Stimulated activated CD4-positive, alpha-beta T cell treated with anti-CD3 and anti-CD28 coated beads, Interleukin-4, amount 100 ng/mL, for 24 hours (primary cell): Measurements from ENCODE around the gene TAX1BP1.

Experiments
- DNase-seq: peaks from one replicate; pipeline ENCODE4 v3.0.0-alpha.2; 2020

TAX1BP1 gene

DNA sequence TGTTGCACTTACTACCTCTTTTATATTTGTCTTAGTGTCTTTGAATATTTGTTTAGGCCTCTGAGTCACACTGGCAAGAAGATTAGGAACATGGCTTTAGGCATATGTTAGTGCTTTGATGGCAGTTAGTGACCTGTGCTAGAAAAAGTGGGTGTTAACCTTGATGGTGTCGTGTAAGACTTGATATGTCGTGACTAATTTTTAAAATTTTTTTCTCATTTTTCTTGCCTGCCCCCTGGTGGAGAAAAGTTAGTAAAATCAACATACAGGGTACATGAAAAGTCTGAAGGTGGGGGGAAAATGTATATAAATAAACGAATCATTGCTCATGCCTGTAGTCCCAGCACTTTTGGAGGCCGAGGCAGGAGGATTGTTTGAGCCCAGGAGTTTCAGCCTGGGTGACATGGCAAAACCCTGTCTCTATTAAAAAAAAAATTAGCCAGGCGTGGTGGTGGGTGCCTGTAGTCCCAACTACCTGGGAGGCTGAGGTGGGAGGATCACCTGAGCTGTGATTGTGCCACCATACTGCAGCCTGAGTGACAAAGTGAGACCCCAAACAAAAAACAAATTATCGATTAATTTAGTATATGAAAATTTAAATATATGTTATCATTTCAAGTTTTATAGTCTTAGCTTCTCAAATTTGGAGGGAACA lies 44.6 kb downstream of the TAX1BP1 start:
- DNase-seq = peak; percentile 47

DNA sequence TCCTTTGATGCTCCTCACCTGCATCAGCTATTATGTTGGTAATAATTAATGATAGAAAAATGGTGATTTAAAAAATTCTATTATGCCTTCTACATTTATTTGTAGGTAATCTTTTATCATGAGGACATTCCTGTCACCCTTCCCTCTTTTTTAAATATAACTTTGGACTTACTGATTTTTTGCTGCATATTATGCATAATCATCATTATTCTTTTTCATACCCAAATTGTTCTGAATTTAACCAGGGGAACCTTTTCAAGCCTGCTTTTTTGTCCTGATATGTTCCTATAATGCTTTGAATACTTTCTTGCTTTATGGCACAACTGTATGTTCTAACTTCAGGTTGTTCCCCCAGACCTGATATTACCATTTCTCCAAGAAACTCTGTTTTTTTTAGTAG lies 48.5 kb downstream of the TAX1BP1 start:
- no peak for DNase-seq

DNA sequence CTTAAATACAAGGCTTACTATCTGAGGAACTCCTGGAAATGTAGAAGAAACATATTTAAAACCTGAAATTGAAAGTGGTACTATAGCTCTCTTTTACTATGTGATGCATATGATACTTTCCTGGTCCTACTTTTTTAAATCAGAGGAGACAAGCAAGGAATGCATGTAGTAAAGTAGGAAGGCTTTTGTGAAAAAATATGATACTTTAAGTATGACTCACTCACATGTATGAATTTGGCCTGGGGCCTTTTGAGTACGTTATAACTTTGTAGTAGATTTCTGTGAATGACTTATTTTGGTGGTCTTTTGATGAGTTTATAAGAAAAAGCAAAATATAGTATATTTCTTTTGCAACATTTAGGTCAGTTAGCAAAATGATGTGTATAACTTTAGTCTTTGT lies 53.8 kb downstream of the TAX1BP1 start:
- DNase-seq = no peak

DNA sequence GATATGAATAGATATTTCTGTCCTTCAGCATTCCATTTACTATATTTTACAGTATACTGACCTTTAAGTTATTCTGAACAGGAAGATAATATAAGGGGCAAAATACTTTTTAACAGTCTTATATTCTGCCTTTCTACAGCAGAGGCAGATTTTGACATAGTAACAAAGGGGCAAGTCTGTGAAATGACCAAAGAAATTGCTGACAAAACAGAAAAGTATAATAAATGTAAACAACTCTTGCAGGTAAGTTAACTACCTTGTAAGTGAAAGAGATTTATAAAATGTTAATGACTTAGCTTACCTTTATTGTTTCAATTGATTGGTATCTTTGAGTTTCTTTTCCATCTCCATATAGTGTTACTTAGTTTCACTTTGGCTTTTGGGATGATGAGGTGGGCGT lies 56.0 kb downstream of the TAX1BP1 start:
- no peak for DNase-seq

DNA sequence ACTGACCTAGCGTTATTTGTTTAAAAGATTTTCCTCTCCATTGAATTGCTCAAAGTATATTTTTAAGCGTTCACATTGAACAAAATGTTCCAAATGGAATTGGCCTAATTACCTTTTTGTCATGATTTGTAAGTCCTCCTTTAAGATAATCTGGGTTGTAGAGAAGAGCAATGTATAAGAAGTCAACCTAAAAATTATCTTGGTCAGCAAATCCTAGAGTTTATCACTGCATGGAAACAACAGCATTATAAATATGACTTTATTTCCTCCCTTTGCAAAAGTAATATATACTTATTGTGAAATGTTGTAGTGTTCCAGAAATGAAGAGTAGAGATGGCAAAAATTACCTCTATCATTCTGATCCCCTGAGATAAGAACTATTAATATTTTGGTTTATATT lies 59.2 kb downstream of the TAX1BP1 start:
- DNase-seq = no peak

DNA sequence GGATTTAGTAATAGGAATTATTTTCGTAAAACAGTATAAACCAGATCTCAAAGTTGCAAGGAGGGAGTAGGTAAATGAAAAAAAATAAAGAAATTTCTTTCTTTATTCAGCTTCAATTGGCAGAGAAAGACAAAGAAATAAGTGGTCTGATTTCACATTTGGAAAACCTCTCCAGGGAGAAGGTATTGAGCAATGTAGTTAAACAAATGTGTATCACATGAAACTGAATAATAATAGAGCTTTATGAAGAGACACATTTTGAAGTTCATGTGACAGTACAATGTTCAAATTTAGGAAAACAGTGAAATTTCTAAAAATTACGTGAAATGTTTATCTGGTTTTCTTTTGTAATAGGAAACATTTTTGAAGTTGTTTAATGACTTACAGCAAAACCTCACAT lies 63.0 kb downstream of the TAX1BP1 start:
- DNase-seq = no peak

DNA sequence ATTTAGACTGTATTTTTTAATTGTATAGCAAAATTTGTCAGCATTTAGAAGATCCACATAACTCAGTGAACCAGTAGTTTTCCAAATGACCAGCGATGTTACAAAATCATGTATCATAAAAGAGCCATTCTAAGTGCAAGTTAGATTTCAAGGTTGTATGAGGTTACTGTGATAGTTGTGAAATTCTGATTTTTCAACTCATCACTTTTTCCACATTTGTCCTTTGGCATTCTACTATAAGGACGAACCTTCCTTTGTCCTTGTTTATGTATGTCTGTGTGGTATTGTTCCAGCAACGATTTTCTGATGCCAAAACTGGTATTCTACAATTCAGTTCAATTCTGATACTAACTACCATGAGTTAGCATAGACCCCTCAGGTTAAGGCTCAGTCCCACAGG lies 64.2 kb downstream of the TAX1BP1 start:
- DNase-seq = no peak

DNA sequence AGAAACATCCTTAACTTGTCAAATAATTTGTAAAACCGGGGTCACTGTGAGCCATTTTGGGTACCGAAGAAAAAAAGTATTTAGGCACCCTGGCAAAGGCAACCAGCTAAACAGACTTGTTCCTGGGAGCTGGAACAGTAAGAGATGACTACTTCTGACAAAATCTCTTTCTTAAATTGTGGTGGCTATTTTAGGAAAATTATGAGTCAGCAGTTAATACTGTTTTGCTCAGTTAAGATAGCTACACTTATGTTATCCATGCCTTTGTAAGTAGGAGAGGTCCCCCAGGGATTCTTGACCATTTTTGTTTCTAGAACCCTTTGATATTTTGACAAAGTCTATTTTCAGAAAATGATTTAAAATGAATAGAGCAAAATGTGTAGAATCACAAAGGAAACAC lies 68.7 kb downstream of the TAX1BP1 start:
- DNase-seq = no peak

DNA sequence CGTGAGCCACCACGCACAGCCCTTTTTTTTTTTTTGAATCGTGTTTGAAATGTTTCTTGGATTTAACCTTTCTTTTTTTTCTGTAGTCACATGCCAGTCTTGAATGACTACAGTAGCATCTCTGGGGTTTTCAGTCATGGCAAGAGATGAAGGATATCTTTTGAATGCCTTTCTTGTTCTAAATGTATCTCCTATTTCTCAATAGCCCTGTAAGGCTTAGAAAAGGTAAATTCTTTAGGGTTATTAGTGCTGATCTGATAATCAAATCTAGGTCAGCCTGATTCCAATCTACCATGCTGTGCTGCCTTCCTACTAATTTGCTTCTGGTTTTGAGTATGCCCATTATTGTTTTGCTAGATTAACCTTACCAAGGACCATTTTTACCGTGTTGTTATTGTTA lies 70.2 kb downstream of the TAX1BP1 start:
- DNase-seq = no peak

DNA sequence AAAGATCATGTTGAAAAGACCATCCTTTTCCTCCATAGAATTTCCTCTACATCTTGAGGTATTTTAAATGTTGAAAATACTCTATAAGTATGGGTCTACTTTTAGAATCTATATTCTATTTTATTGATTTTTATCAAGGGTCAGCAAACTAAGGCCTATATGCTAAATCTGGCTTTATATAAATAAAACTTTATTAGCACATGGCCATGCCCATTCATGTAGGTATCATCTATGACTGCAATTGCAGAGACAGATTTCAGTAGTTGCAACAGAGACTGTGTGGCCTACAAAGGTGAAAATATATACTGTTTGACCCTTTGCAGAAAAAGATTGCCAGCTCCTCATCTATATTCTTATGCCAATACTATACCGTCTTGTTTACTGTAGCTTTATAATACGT lies 72.7 kb downstream of the TAX1BP1 start:
- DNase-seq = no peak

DNA sequence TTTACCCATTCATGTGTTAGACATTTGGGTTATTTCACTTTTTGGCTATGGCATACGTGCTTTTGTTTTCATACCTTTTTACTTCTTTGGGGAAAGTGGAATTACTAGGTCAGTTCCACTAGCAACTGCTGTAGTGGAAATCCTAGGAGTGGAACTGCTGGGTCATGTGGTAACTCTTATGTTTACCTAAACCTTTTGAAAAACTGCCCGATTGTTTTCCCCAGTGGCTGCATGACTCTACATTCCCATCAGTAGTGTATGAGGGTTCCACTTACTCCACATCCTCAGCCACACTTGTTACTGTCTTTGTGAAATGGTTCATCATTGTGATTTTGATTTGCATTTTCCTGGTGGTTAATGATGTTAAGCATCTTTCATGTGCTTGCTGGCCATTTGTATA lies 82.3 kb downstream of the TAX1BP1 start:
- no peak for DNase-seq

DNA sequence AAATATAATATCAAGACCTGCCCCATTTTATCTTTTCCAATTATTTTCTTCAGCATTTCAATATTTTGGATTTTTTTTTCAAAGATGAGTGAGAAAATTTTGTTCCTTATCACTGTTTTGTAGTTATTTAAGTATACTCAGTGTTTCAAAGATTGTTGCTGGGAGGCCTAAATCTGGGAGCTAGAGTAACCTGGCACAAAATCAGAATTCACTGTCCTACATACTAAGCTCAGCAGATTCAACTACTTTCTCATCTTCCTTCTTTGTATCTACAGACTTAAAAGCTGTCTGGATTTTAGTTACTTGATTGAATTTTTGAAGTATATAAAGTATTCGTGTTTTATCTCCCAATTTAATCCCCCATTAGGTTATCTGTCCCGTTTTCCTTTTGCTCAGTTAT lies 85.9 kb downstream of the TAX1BP1 start:
- DNase-seq = no peak

DNA sequence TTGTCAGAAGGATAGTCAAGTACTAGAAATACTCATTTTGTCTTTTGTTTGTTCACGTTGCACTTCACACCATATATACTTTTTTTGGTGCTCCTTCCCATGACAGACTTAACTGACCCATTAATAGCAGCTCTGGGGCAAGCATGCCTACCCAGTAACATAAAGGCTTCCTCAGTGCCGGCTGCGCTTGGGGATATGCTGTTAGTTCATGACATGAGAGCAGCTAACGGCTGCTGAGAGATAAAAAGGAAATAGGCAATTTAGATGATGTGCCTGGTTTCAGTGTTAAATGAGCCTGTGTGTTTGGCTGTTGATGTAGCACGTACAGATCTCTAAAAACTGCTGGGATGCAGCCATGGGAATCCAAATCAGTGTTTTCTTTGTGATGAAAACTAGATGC lies 86.4 kb downstream of the TAX1BP1 start:
- no peak for DNase-seq

DNA sequence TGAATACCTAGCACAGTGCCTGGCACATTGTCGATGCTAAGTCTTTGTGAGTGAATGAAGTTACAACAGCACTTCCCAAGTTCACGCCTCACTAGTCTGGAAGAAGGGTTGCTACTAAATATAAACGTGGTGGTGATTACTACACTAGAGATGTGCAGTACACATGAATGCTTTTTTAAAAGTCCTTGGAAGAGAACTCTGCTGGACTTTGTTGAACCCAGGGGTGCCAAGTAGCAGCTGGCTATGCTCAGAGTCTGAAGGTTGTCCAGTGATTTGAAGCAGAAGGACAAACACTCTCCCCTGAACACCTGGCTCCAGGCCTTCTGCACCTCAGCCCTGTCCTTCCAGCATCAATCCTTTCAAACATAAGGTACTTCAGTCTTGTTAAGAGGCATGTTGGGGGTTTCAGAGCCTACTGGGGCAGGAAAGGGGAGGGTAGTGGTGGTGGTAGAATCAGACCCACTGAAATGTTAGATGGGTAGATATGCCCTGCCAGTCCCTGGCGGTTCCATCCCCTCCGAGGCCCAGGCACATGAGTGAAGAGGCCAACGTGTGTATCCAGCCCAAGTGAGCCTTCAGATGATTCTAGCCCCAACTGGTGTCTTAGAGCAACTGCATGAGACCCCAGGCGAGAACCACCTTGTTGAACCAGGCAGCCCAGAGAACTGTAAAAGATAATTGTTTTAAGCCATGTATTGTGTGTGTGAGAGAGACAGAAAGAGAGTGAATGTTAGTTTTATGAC lies 94.4 kb downstream of the TAX1BP1 start:
- DNase-seq = no peak

DNA sequence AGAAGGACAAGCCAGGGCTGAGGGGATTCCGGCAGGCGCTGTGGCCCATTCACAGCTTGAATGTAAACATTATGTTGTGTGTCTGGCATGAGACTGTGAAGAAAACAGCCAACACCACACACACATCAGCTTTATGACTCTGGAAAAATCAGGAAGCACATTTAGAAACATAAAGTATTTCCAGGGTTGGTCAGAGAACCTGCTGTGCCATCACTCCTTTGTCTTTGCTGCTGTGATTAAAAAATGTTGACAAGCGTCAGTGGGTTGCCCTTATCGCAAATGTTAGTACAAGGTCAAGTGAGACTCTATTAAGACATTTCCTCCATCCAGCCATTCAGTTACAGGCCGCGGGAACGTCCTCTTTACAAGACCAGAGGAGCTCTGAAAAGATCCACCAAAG lies 95.4 kb downstream of the TAX1BP1 start:
- DNase-seq = no peak

DNA sequence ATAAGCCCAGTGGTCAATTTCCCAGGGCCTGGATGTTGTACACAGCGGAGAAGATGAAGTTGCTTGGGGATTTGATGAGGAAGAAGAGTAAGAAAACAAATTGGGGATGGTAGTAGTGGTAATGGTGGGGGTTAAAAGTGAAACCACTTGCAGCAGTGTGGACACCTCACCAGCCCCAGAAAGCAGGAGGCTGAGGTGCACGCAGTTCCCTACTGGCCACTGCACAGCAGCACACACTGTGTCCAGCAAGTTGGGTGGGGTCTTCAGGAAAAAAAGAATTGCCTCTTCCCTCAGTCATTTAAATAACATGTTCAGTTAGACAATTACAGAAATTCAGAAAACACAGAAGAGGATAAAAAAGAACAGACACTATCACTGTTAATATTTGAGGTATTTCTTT lies 96.6 kb downstream of the TAX1BP1 start:
- no peak for DNase-seq

DNA sequence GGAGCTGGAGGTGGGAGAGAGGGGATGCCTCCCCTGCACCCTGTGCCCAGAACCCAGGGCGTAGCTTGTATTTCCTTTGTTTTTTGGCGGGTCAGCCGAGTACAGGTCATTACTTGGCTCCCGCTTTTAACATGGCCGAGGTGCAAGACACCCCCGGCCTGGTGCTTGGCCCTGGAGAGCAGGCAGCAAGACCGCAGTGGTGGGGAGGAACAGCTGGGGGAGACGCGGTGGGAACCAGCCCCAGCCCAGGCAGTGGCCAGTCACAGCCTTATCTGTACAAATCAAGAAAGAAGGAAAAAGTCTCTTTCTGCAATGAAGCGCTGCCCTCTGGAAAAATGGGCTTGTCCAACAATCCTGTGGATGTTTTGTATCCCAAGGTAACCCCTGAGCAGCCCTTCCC lies 99.1 kb downstream of the TAX1BP1 start:
- DNase-seq = no peak

DNA sequence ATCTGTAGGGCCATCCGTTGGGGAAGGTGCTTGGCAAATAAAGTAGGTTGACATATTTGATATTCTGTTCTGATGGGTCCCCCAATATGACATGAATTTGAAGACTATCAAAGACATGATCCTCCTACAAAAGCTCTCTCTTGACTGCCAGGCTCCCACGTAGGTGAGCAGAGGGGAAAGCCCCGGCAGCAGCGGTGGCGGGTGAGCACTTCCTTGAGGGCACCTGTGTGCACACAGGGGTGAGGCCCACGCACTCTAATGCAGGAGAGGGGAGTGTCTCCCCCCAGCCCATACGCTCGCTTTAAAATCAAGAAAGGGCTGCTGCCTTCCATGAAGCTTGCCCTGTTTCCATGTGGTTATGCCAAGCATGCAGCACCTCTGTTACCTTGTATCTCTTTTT lies 100.4 kb downstream of the TAX1BP1 start:
- DNase-seq = peak; percentile 32

DNA sequence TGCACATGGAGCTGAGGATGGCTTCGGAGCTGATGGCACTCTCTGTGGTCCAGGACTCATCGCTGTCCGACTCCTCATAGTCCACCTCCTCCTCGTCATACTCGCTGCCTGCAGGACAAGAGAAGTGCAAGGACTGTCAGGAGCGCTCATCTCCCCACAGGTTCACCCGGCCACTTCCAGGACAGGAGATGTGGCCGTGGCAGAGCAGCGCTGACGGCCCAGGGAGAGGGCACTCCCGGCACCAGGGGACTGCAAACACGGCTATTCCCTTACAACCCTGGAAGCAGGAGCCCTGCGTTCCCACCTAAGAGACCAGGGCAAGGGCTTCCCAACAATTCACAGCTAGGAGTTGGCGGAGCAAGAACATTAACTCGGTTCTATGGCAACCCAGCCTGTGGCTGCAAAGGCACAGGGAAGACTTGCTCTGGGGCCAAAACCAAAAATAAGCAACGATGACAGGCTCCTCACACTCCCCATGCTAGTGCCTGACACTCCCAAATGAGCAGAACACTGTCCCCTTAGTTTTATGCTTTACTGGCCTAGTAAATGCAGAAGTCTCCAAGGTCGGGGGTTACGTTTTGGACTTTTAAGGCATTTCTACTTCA lies 100.9 kb downstream of the TAX1BP1 start:
- no peak for DNase-seq

DNA sequence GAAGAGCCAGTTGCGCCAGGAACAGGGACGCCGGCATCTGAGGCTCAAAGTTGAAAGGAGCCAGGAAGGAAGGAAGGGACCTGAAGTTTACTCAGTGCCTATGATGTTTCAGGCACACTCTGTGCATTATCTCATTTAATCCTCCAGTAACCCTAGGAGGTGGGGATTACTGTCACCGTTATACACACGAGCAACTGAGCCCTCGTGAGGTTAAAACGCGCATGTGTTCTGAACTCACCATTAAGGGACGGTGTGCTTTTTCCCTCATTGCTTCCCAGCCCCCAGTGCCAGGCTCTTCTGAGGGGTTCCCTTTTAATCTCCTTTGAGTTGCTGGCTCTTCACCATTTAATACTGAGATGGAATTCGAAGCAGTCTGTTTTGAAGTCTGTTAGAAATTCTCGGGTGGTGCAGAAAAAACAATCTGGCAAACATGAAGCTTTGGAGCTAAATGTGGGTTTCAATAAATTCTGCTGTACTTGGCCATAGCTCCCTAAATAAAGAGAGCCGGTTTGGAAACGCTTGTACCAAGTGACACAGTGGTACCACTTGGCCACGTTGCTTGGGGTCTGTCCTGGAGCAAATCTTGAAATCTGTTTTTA lies 102.2 kb downstream of the TAX1BP1 start:
- no peak for DNase-seq

DNA sequence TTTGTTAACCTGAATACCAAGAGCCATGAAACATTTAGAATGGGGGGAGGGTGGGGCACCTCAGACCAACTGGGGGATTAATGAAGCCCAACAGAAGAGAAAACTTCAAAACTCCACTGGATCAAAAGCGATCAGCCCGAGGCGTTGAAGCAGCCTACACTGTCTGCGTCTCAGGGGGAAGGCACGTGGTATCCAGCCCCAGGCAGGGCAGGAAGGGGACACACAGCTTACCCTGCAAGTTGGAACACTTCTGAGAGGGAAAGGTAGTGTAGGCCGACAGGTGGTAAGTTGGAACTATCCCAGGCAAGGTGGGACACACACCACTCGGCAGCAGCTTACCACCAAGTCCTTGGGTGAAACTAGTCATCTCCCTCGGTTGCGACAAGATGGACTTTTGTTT lies 102.9 kb downstream of the TAX1BP1 start:
- DNase-seq = no peak

DNA sequence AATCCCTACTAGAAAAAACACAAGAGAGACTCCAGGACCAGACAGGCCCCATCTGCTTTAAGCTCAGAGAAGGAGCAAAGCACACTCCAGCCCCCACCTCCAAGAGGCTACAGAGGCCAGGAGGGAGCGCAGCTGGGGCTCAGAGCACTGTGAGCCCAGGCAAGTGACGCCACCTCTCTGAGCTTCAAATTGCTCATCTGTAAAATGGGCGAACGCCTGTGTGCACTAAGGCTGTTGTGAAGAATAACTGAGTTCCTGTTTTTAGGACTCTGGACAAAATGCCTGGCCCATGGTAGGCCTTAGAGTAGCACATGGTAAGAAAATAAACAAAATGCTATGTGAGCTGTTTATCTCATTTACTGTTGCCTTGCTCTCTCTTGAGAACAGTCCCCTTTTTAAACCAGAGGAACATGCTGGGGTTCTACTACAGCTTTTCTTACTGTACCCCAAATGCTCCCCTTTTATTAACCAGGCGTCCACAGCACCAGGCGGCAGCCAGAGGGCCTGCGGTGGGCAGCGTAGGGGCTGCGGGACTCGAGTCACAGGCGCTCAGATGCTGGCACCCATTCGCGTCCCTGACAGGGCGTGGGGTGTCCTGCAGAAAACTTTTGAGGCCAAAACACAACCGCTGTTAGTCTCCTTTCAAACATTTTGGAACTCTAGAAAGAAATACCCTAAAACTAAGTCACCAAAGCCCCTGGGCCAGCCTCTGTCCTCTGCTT lies 103.8 kb downstream of the TAX1BP1 start:
- no peak for DNase-seq

DNA sequence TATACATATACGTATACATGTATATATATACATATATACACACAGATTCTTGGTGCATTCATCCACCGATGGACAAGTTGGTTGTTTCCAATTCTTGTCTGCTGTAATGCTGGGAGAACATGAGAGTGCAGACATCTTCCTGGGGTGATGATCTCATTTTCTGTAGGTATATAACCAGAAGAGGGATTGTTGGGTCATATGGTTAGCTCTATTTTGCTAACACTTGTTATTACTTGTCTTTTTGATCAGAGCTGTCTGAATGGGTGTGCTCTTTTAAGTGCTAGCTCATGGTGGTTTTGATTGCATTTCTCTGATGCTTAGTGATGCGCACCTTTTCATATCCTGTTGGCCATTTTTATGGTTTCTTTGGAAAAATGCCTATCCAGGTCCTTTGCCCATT lies 106.4 kb downstream of the TAX1BP1 start:
- DNase-seq = no peak

DNA sequence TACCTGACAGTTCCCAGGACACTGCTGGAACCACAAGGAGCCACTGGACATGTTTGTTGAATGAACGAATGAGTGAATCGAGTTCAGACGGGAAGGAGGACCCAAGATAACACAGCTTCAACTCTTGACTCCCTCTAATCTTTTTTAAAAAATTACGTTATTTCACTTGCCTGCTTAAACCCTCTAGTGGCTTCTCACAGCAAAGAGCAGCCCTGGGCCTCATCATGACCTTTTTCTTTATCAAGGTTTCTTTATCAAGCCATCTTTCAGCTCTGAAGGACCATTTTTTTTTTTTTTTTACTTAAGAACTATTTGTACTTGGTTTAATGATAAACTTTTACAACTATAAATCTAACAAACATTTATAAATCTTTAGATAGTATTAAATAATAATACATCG lies 110.6 kb downstream of the TAX1BP1 start:
- no peak for DNase-seq
